ELR (cell line): ENCODE measurements around the gene HPCAL1.

ENCODE experiments used
- DNase-seq: peaks from one replicate; pipeline ENCODE4 v3.0.0-alpha.2; 2015; ENCODE audit warnings: low read depth

Gene HPCAL1

GRCh38 chr2:10370895-10371294 is 68.2 kb downstream of the HPCAL1 start:
- DNase-seq = no peak

DNA sequence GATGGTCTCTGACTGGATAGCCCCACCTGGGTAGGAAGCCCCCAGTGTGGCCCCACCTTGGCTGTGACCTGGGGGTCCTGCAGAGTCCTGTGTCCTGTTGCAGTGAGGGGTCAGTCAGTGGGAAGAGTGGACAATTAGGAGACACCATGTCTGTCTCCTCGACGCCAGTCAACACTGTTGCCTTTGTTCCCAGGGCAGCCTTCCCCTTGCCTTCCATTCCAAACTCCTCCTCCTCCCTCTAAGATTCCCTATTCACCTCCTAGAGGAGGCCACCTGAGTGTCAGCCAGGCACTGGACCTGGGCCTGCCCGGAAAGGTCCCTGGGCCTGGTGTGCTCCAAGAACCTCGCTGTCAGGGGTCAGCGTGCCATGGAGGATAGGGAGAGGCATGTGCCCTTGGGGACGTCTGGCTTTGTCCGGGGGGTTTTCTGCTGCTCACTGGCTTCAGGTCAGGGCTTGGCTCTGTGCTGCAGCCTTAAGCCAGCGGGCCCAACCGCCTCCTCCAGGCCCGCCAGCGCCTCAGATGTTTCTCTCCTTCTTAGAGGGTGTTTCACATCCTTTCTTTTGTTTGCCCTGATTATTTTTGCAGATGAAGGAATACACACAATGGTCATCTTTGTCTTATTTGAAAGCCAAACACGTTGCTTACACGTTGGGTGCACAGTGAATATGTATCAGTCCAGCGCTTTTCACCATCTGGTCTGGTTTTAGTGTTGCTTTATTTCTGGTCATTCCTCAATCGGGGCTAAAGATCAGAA is 68.9 kb downstream of the HPCAL1 start:
- no peak for DNase-seq

GRCh38 chr2:10372203-10372861 is 69.6 kb downstream of the HPCAL1 start:
- no peak for DNase-seq

DNA sequence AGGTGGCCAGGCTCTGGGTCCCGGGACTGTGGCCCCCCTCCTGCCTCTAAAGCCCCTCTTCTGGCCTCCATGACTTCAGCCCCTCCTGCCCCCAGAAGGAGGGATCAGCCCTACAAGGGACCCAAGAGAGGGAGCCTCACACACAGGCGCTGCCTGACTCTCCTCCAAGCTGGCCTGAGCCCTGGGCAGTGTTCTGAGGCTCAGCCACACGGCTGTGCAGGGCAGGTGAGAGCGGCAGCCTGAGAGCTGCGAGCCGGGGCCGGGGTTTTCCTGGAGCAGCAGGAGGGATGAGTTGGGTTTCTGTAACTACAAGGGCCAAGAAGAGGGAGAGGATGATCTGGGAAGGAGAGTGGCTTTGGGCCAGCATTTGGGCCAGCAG is 70.1 kb downstream of the HPCAL1 start:
- no peak for DNase-seq

- DNase-seq = no peak
These were observed 71.2 kb downstream of the HPCAL1 start for GRCh38 chr2:10373931-10374330.

DNA sequence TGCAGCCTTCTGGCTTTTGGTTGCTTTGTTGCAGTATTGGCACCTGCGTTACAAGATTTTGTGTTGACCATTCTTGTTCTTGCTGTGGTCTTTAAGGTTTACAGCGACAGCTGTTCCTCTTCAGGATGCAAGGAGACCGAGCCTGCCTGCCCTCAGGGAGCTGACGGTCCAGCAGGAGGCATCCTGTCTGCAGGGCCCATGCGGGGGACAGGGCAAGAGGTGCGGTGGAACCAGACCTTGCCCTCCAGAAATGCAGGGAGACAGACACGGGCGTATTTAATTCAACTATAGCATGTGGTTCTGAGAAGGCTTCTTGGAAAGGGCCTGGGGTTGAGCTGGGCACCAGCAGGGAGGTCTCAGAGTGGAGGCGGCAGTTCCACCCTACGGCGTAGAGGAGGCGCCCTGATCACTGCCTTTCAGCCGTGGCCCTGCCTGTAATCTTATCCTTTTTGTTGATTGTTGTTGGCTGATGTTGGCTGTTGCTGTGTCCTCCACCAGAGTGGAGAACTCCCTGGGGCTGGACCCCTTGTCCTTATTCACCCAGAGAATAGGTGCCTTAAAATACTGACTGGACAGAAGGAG is 71.7 kb downstream of the HPCAL1 start:
- DNase-seq = no peak

DNA sequence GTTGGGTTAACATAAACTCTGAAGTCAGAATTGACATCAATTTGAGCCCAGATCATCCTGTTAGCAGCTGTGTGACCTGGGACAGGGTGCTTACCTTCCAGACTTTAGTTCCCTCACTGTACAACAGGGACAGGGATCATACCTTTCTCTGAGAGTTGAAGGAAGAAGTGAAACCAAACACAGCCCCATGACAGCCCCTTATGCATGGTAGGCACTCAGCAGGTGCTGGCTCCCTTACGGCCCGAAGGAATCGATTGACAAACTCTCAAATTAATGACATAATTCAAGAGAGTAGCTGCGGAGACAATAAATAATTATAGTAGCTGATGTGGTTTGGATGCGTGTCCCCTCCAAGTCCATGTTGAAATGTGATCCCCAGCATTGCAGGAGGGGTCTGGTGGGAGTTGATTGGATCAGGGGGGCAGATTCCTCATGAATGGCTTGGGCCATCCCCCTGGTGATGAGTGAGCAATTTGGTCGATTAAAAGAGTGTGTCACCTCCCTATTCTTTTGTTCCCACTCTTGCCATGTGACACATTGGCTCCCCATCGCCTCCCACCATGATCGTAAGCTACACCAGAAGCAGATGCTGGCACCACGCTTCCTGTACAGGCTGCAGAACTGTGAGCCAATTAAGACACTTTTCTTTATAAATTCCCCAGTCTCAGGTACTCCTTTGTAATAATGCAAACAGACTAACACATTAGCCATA is 73.0 kb downstream of the HPCAL1 start:
- no peak for DNase-seq

DNA sequence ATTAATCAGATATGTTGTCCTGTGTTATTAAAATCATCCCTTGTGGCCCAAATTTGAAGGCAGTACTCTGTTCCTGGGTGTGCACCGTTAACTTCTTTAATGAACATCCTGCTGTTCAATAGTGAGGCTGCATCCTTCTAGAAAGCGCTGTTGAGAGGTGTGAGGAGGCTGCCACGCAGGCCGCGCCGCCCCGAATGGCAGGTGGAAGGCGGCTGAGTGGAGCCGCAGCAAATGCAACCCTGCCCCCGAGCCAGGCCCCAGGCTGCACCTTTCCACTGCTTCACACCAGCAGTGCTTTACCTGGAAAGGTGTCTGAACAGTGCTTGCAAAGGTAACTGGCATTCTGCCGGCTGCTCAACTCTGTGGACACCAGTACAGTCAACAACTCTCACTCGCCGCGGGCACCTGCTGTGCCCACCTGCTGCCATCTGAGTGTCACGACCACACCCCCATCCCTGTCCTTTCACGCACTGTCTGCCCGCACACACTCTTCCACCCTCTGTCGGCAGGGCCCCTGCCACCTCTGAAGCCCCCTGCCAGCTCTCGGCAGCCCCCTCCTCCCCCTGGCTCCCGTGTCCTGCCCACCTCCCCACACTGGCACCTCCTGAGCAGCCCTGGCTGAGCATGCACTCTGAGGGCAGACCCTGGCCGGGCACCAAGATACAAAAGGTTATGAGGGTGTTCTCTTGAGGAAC is 74.5 kb downstream of the HPCAL1 start:
- DNase-seq = no peak

DNA sequence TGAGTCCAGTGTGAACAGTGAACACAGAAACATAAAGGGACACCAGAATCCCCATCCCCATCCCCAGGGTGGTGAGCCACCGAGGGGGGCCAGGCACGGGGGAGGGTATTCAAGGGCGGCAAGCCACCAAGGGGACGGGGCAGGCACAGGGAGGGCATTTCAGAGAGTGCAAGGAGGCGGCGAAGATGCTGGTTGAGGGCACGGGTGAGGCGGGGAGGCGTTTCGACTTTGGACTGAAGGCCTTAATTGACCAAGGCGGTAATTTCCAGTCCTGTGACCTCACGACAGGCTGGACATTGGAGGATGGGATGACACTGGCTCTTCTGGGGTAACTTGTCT is 75.0 kb downstream of the HPCAL1 start:
- DNase-seq = no peak

DNA sequence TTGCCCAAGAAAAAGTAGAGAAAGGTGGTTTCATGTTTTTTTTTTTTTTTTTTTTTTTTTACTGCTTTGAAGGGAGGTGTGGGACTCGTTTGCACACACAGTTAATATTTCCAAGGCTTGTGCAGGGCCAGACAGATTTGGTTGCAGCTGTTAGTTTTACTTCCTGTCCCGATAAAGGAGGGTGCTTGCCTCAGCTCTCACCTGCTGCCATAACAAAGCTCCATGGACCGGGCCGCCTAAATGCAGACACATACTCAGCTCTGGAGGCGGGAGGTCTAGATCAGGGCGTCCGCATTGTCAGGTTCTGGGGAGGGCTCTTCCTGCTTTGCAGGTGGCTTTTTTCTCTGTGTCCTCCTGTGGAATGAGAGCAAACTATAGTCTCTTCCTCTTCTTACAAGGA is 75.5 kb downstream of the HPCAL1 start:
- DNase-seq = no peak

GRCh38 chr2:10380048-10380926 is 77.6 kb downstream of the HPCAL1 start:
- no peak for DNase-seq

GRCh38 chr2:10381997-10382353 is 79.3 kb downstream of the HPCAL1 start:
- no peak for DNase-seq

- no peak for DNase-seq
These were observed 79.8 kb downstream of the HPCAL1 start for GRCh38 chr2:10382354-10383061.

GRCh38 chr2:10383960-10384734 is 81.4 kb downstream of the HPCAL1 start:
- no peak for DNase-seq

- DNase-seq = peak; percentile 22
These were observed 82.8 kb downstream of the HPCAL1 start for GRCh38 chr2:10385501-10385900.

DNA sequence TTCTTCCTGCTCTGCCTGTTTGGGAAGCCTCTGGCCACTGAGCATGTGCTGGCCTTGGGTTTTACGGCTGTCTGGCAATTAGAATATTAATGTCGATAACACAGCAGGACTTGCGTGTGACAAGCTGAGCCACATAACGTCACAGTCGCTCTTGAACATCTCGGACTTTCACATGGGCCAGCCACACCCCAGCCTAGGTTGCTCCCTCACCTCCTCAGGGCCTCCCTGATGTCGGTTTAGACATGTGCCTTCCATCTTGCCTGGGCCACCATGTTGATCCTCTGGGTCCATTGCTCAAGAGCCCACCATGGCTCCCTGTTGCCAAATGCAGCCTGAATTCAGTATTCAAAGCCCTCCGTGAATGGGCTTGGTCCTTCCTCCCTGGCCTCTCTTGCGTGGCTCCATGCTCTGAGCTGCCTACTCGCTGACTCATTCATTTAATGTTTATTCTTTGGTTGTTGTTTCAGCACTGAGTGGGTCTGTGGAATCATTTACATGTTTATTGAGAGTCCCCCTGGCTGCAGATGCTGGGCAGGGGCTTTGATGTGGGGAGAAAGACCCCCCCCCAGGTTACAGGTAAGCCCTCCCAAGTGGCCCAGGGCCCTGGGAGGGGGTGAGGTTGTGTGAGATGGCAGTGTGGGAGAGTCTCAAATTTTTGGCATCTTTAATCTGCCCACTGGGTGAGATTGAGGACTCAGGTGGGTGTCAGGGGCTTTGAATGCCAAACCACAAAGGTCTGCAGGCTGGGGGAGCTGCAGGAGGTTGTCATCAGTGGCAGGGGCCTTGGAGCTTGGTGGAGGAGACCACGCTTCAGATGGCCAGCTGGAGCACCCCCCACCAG is 83.4 kb downstream of the HPCAL1 start:
- DNase-seq = peak; percentile 84

- no peak for DNase-seq
These were observed 84.3 kb downstream of the HPCAL1 start for GRCh38 chr2:10387033-10387432.

DNA sequence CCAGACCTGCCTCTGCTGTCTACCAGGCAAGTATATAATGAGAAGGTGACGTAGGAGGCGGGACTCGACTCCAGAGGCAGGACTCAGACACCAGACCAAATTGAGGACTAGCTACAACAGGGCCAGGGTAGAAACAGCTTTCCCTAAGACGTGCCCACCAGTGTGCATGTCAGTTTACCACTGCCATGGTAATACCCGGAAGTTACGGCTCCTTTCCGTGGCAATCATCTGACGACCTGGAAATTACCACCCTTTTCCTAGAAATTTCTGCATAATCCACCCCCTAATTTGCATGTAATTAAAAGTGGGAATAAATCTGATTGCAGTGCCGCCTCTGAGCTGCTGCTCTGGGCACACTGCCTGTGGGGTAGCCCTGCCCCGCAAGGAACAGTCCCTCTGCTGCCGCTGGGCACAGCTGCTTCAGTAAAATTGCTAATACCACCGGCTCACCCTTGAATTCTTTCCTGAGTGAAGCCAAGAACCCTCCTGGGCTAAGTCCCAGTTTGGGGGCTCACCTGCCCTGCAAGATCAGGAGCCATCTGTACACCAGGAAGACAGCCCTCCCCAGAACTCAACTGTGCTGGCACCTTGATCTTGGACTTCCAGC is 86.4 kb downstream of the HPCAL1 start:
- DNase-seq = no peak

- peak; percentile 62 for DNase-seq
These were observed 86.9 kb downstream of the HPCAL1 start for GRCh38 chr2:10389573-10389972.
